Measurements from ENCODE around the gene RAB7B. TPM values are rescaled to one million over a fixed set of nuclear protein-coding genes. Genes with fewer than 3 reads are reported as not detected.

The RAB7B gene
- total and polyA plus RNA-seq, 2 donors from 2014 or later = 0.73 to 2.0 TPM

DNA sequence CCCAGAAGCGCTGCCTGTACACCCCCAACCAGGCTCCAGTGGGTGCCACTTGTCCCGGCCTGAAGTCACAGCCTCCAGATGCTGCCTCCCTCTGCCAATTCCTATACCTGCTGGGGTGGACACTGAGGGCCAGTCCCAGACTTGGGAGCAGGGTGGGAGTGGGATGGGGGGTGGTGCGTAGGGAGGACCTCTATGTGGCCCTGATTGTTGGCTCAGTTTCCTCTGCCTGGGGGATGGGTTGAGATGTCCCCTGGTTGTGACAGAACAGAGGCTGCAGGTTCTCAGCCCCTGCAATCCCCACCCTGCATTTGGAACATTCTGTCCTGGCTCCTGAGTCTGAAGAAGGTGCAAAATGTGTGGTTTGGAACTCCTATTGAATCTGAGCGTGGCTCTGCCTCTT, 27.2 kb downstream of the RAB7B start:
- intact Hi-C loops (cut with DNase I) = loop anchor here (5.0 kb wide), 2 partner anchors 59 to 184 kb away; no protein-coding TSS in a partner anchor
- TF ChIP-seq, protein P1, sequence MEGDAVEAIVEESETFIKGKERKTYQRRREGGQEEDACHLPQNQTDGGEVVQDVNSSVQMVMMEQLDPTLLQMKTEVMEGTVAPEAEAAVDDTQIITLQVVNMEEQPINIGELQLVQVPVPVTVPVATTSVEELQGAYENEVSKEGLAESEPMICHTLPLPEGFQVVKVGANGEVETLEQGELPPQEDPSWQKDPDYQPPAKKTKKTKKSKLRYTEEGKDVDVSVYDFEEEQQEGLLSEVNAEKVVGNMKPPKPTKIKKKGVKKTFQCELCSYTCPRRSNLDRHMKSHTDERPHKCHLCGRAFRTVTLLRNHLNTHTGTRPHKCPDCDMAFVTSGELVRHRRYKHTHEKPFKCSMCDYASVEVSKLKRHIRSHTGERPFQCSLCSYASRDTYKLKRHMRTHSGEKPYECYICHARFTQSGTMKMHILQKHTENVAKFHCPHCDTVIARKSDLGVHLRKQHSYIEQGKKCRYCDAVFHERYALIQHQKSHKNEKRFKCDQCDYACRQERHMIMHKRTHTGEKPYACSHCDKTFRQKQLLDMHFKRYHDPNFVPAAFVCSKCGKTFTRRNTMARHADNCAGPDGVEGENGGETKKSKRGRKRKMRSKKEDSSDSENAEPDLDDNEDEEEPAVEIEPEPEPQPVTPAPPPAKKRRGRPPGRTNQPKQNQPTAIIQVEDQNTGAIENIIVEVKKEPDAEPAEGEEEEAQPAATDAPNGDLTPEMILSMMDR (IDR thresholded peaks at IDR 0.05; ENCODE audit: borderline replicate concordance, extremely low read depth, insufficient read depth) = no peak
- H3K9ac ChIP-seq (ENCODE audit: low read length in 3 of 3) = no peak overlapping the region
- H3K27ac ChIP-seq (ENCODE audit: low read depth in 2 of 2, low read length in 2 of 2) = no peak overlapping the region
- peaks cover 0 to 5% (median under 1%) of the 10 kb centered on the region in 3 donors for H3K4me1 ChIP-seq (ENCODE audit: control insufficient read depth in 2 of 3, insufficient read depth in 2 of 3, low read depth in 1 of 3, low read length in 3 of 3)
- DNase-seq (no peak), FAIRE-seq (no peak)
- H3K36me3 ChIP-seq (ENCODE audit: control insufficient read depth in 2 of 3, insufficient read depth in 3 of 3, low read length in 3 of 3) = peaks cover 0 to 8% (median 0%) of the 10 kb centered on the region in 3 donors
- no peaks in the 10 kb centered on the region for H3K27me3 ChIP-seq (ENCODE audit: control insufficient read depth, insufficient read depth, low read length)
- H3K9me3 ChIP-seq (ENCODE audit: control insufficient read depth in 2 of 3, insufficient read depth in 1 of 3, low read length in 3 of 3) = peaks cover 0 to 13% (median 0%) of the 10 kb centered on the region in 3 donors
- no peak overlapping the region for H3K4me3 ChIP-seq (ENCODE audit: low read length in 3 of 3)

- TF ChIP-seq, protein P1 (IDR thresholded peaks at IDR 0.05; ENCODE audit: borderline replicate concordance, extremely low read depth, insufficient read depth) = no peak
- H3K36me3 ChIP-seq (ENCODE audit: control insufficient read depth in 2 of 3, insufficient read depth in 3 of 3, low read length in 3 of 3) = peaks cover 0 to 8% (median 0%) of the 10 kb centered on the region in 3 donors
- H3K27me3 ChIP-seq (ENCODE audit: control insufficient read depth, insufficient read depth, low read length) = no peaks in the 10 kb centered on the region
- no peak overlapping the region for H3K9ac ChIP-seq (ENCODE audit: low read length in 3 of 3)
- H3K4me1 ChIP-seq (ENCODE audit: control insufficient read depth in 2 of 3, insufficient read depth in 2 of 3, low read depth in 1 of 3, low read length in 3 of 3) = peaks cover 0 to 6% (median 5%) of the 10 kb centered on the region in 3 donors
- FAIRE-seq (no peak), DNase-seq (no peak)
- H3K27ac ChIP-seq (ENCODE audit: low read depth in 2 of 2, low read length in 2 of 2) = no peak overlapping the region
- intact Hi-C loops (cut with DNase I) = loop anchor here (5.0 kb wide), 2 partner anchors 58 to 183 kb away; no protein-coding TSS in a partner anchor
- no peak overlapping the region for H3K4me3 ChIP-seq (ENCODE audit: low read length in 3 of 3)
- H3K9me3 ChIP-seq (ENCODE audit: control insufficient read depth in 2 of 3, insufficient read depth in 1 of 3, low read length in 3 of 3) = peaks cover 0 to 13% (median 0%) of the 10 kb centered on the region in 3 donors
Measured at GRCh38 chr1:205975387-205975998, 27.7 kb downstream of the RAB7B start.

DNA sequence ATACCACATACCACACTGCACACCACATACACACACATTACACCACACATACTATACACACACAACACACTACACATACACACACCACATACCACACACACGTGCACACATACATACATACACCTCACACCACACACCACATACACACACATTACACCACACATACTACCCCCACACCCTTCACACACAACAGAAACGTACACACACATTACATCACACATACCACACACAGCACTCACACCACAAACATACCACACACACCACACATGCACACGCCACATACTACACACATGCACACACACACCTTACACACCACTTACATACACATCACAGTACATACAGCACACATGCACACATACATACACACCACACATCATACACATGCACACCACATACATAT, 28.5 kb downstream of the RAB7B start:
- Histone ChIP-seq H3K4me1 (ENCODE audit: control insufficient read depth in 2 of 3, insufficient read depth in 2 of 3, low read depth in 1 of 3, low read length in 3 of 3) (peaks cover 0 to 8% (median 5%) of the 10 kb centered on the region in 3 donors), H3K27me3 (ENCODE audit: control insufficient read depth, insufficient read depth, low read length) (no peaks in the 10 kb centered on the region), H3K27ac (ENCODE audit: low read depth in 2 of 2, low read length in 2 of 2) (no peak overlapping the region), H3K36me3 (ENCODE audit: control insufficient read depth in 2 of 3, insufficient read depth in 3 of 3, low read length in 3 of 3) (peaks cover 0 to 8% (median 0%) of the 10 kb centered on the region in 3 donors), H3K9me3 (ENCODE audit: control insufficient read depth in 2 of 3, insufficient read depth in 1 of 3, low read length in 3 of 3) (peaks cover 0 to 13% (median 0%) of the 10 kb centered on the region in 3 donors), H3K4me3 (ENCODE audit: low read length in 3 of 3) (no peak overlapping the region), H3K9ac (ENCODE audit: low read length in 3 of 3) (peak overlapping the region in 1 of 3 donors; percentile 23)
- TF ChIP-seq, protein P1 (IDR thresholded peaks at IDR 0.05; ENCODE audit: borderline replicate concordance, extremely low read depth, insufficient read depth) = no peak
- no peak for FAIRE-seq
- intact Hi-C loops (cut with DNase I) = loop anchor here (5.0 kb wide), 2 partner anchors 57 to 182 kb away; no protein-coding TSS in a partner anchor
- DNase-seq = no peak

Measured in kidney (tissue), 14 donors.